GM19468 (cell line): Measurements from ENCODE around the gene TRAF5.
"Not testable (repeated sequence)": the region's sequence is repeated elsewhere in the genome, so short reads cannot be mapped to it uniquely, and the experiment has no call there.

ENCODE experiments used
- ATAC-seq: cut with Tn5 transposase; IDR thresholded peaks from one replicate; pipeline ENCODE4 v1.9.1; 2021; ENCODE audit warnings: mild to moderate bottlenecking, moderate library complexity, moderate number of reproducible peaks; ENCODE audit not compliant: unreplicated experiment; ENCODE audit errors: extremely low read depth

The TRAF5 gene, protein sequence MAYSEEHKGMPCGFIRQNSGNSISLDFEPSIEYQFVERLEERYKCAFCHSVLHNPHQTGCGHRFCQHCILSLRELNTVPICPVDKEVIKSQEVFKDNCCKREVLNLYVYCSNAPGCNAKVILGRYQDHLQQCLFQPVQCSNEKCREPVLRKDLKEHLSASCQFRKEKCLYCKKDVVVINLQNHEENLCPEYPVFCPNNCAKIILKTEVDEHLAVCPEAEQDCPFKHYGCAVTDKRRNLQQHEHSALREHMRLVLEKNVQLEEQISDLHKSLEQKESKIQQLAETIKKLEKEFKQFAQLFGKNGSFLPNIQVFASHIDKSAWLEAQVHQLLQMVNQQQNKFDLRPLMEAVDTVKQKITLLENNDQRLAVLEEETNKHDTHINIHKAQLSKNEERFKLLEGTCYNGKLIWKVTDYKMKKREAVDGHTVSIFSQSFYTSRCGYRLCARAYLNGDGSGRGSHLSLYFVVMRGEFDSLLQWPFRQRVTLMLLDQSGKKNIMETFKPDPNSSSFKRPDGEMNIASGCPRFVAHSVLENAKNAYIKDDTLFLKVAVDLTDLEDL

GRCh38 chr1:211326528-211327345, at the start of gene TRAF5:
Gene TRAF5, plus strand, starts transcription at chr1:211326833. Its CDS starts 26,407 bp downstream, at chr1:211353240.
- ATAC-seq = no peak

GRCh38 chr1:211279340-211279739, 47.3 kb upstream of the TRAF5 start:
- no peak for ATAC-seq

GRCh38 chr1:211280910-211281309, 45.7 kb upstream of the TRAF5 start:
- no peak for ATAC-seq

DNA sequence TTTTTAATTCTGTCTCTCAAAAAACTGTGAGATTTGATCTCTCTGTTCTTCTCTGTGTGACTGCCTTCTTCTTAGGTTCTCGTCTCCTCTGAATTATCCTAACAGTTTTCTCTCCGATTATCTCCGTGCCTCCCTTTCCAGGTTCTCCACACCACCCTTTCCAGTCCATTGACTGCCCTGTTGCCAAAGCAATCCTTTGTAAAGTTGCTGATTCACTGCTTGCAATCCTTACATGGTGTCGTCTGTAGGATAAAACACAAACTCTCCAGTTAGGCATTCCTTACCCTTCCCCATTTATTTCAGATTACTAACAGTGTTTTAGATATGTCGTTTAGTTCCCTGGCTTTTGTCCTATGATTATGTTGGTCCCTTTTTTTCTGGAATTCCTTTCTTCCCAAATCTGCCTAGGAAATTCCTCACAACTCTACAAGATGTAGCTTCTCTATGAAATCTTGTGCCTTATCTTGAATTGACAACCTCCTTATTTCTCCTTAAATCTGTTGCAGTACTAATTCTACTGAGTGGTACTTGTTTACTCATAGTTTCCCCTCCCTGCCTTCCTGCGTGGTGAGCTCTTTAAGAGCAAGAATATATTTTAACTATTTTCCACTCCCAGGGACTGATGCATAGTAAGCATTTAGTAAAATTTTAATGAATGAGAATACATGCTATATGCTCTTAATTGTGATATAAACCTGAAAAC, 45.2 kb upstream of the TRAF5 start:
- ATAC-seq = no peak

- ATAC-seq = no peak
Observed at GRCh38 chr1:211282023-211282373, 44.6 kb upstream of the TRAF5 start.

DNA sequence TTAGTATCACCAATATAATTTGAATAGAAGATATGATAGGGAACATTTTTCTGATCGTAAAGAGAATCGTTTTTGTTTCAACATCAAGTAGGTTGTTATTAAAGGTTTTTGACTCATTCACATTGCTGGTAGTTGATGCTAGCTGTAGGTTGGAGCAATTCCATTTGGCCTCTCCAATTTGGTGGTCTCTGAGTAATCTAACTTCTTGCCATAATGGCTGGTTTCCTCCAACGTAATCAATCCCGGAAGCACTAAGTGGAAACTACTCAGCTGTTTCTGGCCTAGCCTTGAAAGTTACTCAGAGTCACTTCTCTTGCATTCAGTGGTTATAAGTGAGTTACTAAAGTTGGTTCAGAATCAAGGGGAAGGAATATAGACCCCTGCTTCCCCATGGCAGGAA, 41.4 kb upstream of the TRAF5 start:
- no peak for ATAC-seq

- no peak for ATAC-seq
Observed at GRCh38 chr1:211287218-211287617, 39.4 kb upstream of the TRAF5 start.

DNA sequence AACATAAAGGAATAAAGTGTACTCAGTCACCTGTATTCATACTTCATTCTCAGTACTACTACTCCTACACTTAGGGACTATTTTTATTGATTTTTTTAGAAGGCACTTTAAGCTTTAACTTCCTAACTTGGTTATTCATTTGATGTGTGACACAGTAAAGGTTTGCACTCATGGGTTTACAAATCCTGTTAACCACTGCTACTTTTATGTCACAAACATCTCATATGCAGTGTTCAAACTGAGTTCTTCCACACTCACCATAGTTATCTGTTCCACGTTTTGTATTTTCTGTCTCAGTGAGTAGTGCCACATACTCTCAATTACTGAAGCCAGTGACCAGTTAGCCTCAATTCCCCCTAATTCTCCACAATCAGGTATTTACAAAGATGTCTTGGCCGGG, 34.2 kb upstream of the TRAF5 start:
- no peak for ATAC-seq

GRCh38 chr1:211296396-211296795, 30.2 kb upstream of the TRAF5 start:
- no peak for ATAC-seq

GRCh38 chr1:211305044-211305443, 21.6 kb upstream of the TRAF5 start:
- ATAC-seq = peak; percentile 95

DNA sequence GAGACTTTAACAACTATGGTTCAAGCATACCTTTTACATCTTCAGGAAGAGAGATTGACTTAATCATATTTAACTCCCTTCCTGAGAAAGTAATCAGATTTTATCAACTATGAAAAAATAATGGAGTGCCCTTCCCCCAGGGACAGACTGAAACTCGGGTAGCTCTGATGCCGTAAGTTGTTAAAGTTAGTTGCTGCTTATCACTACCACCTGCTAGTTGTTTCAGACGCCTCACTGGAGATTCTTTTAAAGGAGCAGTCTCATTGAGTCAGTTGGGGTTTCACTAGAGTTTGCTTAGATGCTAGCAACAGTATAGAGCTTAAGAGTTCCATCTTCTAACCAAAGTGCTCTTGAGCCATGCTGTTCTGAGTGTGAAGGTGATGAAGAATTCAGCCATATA, 17.0 kb upstream of the TRAF5 start:
- ATAC-seq = no peak

GRCh38 chr1:211313392-211313791, 13.2 kb upstream of the TRAF5 start:
- ATAC-seq = no peak

DNA sequence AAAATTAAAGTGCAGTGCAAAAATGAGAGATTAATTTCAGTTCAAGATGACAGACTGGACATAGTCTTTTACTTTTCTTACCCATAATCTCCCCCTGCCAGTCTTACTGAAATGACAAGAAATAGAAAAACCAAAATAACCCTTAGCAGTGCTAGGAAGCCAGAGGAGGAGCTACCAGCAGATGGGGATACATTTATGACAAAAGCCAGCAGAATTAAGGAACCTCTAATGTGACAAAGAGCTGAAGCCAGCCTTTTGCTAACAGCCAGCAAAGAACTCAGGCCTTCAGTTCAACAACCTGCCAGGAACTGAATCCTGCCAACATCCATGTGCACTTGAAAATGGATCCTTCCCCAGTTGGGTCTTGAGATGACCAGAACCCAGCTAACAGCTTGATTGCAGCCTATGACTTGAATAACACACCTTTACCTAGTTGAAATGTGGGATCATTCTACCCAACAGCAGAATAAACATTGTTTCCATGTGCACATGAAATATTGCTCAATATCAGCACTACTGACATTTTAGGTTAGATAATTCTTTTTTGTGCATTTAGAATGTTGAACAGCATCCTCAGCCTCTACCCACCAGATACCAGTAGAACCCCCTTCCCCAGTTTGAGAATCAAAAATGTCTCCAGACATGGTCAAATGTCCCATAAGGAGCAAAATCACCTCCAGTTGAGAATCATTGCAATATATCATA, 7.9 kb upstream of the TRAF5 start:
- no peak for ATAC-seq

GRCh38 chr1:211319892-211320291, 6.7 kb upstream of the TRAF5 start:
- ATAC-seq = no peak

- ATAC-seq = no peak
Observed at GRCh38 chr1:211320980-211321379, 5.7 kb upstream of the TRAF5 start.

- ATAC-seq = not testable (repeated sequence)
Observed at GRCh38 chr1:211321646-211322045, 5.0 kb upstream of the TRAF5 start.

DNA sequence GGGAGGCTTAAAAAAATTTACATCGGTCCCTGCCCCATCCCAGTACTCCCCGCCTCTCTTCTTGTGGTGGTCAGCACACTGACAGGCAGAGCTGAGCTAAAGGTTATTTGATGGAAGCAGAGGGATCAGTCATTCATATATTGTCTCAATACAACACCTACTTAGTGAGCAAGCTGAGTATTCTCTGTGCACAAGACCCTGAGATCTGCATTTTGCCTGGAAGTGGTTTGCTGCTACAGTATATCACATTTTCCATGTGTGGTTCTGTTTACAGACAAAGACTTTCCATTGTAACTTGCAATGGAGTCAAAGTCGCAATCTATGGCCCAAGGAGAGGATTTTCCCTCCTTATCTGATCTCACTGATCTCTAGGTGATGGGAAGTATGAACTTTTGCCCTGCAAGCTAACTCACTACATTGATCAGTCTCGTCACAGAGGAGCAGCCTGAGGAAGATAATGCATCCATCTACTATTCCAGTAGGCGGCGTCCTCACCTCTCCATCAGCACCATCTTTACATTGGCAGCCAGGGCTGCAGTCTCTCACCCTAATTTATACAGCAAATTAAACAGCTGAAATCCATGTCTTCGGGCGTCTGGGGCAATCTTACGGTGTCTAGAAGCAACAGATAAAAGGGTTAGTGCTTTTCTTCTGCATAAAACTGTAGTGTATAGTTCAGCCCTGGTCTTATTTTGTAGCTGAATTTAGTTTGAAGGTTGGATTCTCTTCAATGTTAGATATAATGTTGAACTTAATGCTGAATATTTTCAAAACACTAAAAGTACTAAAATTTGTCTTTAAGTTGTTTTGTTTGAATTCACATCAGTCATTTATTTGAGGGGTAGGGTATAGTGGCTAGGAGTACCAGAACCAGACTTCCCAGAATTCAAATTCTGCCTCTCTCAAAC, 3.2 kb upstream of the TRAF5 start:
- peak; percentile 45 for ATAC-seq

DNA sequence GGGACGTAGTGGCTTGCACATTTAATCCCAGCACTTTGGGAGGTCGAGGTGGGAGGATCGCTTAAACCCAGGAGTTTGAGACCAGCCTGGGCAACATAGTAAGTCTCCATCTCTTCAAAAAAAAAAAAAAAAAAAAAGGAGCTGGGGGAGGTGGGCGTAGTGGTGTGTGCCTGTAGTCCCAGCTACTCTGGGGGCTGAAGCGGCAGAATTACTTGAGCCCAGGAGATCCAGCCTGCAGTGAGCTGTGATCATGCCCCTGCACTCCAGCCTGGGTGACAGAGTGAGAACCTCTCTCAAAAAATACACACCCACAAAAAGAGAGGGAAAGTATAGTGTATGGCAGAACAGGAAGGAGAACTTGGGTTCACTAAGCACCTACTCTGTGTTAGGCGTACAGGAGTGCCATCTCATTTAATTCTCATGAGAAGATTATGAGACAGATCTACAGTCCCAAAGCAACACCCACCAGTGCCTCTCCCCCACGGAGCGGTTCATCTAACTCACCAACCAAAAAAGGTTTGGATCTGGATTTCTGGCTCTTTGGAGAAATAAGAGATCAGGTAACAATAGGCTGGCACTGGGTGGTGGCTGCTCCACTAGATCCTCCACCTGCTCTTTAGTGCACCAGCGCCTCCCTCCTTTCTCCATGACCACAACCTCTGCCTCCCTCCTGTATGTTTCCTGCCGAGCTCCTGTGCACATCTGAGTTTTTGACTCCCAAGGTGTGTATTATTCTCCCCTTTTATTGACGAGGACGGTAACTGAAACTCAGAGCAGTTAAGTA, 1.4 kb upstream of the TRAF5 start:
- no peak for ATAC-seq
